ENCODE measurements around the gene NBEA.

- TF ChIP-seq CTCF (IDR thresholded peaks at IDR 0.05; ENCODE audit: insufficient read depth, low read length) (no peak), GABPA (IDR thresholded peaks at IDR 0.05; ENCODE audit: low read depth) (no peak), POLR2AphosphoS5 (IDR thresholded peaks at IDR 0.05; ENCODE audit: low read depth) (no peak), REST (IDR thresholded peaks at IDR 0.05; ENCODE audit: insufficient replicate concordance, low read depth) (no peak)
Measured at GRCh38 chr13:35479706-35480105, 537.6 kb downstream of the NBEA start.
